A549 treated with CpdA at 1 μM for 4 hours (cell line): ENCODE measurements around the gene GCN1. TPM values are rescaled to one million over a fixed set of nuclear protein-coding genes. Genes with fewer than 3 reads are reported as not detected.

Experiments used
- total RNA-seq: library from RNA; stranded (reverse); fragments of 200-300 nt; extraction: Qiagen RNA extraction; gene quantifications from 5 replicates; pipeline ENCODE4 v1.2.3, GENCODE V29; 2022; ENCODE audit warnings: low read depth

Gene GCN1, protein sequence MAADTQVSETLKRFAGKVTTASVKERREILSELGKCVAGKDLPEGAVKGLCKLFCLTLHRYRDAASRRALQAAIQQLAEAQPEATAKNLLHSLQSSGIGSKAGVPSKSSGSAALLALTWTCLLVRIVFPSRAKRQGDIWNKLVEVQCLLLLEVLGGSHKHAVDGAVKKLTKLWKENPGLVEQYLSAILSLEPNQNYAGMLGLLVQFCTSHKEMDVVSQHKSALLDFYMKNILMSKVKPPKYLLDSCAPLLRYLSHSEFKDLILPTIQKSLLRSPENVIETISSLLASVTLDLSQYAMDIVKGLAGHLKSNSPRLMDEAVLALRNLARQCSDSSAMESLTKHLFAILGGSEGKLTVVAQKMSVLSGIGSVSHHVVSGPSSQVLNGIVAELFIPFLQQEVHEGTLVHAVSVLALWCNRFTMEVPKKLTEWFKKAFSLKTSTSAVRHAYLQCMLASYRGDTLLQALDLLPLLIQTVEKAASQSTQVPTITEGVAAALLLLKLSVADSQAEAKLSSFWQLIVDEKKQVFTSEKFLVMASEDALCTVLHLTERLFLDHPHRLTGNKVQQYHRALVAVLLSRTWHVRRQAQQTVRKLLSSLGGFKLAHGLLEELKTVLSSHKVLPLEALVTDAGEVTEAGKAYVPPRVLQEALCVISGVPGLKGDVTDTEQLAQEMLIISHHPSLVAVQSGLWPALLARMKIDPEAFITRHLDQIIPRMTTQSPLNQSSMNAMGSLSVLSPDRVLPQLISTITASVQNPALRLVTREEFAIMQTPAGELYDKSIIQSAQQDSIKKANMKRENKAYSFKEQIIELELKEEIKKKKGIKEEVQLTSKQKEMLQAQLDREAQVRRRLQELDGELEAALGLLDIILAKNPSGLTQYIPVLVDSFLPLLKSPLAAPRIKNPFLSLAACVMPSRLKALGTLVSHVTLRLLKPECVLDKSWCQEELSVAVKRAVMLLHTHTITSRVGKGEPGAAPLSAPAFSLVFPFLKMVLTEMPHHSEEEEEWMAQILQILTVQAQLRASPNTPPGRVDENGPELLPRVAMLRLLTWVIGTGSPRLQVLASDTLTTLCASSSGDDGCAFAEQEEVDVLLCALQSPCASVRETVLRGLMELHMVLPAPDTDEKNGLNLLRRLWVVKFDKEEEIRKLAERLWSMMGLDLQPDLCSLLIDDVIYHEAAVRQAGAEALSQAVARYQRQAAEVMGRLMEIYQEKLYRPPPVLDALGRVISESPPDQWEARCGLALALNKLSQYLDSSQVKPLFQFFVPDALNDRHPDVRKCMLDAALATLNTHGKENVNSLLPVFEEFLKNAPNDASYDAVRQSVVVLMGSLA (N-terminal part only)
- total RNA-seq, result 55.0 to 65.6 TPM (median 55.6 TPM) in 5 replicates

DNA sequence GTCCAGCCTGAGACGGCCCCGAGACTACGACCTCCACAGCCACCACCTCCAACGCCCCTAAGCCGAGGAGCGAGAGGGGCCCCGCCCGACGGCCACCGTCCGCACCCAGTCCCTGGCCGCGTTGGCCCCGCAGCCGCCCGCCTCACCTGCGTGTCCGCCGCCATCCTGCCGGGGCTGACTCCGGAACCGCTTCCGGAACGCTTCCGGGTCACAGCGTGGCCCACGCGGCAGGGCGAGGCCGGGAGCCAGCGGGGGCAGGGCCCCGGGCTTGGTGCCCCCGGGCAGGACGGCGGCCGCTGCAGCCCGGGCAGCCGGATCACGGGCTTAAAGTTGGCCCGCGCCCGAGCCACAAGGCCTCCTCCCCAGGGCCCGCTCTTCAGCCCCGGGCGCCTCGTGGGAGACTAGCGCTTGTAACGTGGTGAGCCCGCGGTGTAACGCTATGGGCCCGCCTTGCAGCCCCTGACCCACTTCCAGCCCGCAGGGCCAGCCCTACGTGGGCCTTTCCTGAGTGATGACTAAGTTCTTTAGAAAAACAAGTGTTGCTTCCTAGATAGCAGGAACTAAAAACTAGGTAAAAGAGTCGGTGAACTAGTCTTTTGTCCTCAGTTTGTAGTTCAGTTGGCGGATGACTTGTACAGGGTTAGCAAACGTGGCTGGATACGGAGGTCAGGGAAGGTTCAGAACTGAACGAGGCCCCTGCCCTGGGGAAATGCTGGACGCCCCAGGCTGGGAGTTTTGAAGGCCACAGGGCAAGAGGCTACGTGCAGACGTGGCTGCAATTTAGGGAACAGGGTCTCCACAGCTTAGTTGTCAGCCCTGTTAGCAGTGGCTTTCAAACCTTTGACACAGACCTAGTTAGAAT, at the start of gene GCN1:
TSS of gene GCN1 (minus strand) at position 182 of the 862 bp plus-strand sequence. CDS start at position 164, 18 bp downstream.

DNA sequence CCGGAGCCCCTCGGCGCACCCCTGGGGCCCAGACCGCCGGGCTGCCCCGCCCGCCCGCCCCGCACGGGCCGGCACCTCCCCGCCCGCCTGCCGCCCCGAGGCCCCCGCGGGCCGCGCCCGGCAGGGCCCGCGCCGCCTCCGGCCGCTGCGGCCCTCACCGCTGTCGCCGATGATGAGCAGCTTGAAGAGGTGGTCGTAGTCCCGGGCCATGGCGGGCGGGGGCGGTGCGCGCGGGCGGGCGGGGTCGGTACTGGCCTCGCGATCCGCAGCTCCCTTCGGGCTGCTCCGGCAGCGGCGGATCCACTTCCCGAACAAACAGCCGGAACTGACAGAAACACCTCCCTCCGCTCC, 78.1 kb downstream of the GCN1 start, which contains the start of gene RAB35:
TSS of gene RAB35 (minus strand) at position 313 of the 351 bp plus-strand sequence. CDS start at position 210, 103 bp downstream.

Other genes with a start within 250 kb of the GCN1 start
- 2.5 to 4.7 TPM (median 3.7 TPM) in 5 replicates for gene BICDL1, start 205.5 kb downstream of the GCN1 start, total RNA-seq
- 59.1 to 75.5 TPM (median 74.1 TPM) in 5 replicates for gene RAB35, start 78.0 kb downstream of the GCN1 start, total RNA-seq
- gene RPLP0, start 6.4 kb upstream of the GCN1 start, total RNA-seq, result 3,377 to 3,616 TPM (median 3,450 TPM) in 5 replicates
- 157 to 195 TPM (median 164 TPM) in 5 replicates for gene PXN, start 71.0 kb upstream of the GCN1 start, total RNA-seq
- gene RNU4-2, start 97.2 kb upstream of the GCN1 start, total RNA-seq, result not detected in 5 replicates
- gene RNU4-1, start 98.5 kb upstream of the GCN1 start, total RNA-seq, result 18.3 TPM in 1 of 5 replicates, not detected in the others
- gene SIRT4, start 107.6 kb upstream of the GCN1 start, total RNA-seq, result 0.87 to 1.2 TPM (median 1.1 TPM) in 5 replicates
- not detected in 5 replicates for gene PLA2G1B, start 133.1 kb upstream of the GCN1 start, total RNA-seq
- gene MSI1, start 174.4 kb upstream of the GCN1 start, total RNA-seq, result 1.3 to 1.7 TPM (median 1.5 TPM) in 5 replicates
- gene COX6A1, start 243.4 kb upstream of the GCN1 start, total RNA-seq, result 629 to 874 TPM (median 817 TPM) in 5 replicates